Retina (tissue), 1 donor: ENCODE measurements around the gene CPEB3.
A peak's percentile ranks its signal among the peaks of the same experiment; 100 is the strongest.
"Not testable (repeated sequence)": the region's sequence is repeated elsewhere in the genome, so short reads cannot be mapped to it uniquely, and the experiment has no call there.

Experiments used
- DNase-seq: peaks from one replicate; pipeline ENCODE4 v3.0.0-alpha.2; 2016

The CPEB3 gene

DNA sequence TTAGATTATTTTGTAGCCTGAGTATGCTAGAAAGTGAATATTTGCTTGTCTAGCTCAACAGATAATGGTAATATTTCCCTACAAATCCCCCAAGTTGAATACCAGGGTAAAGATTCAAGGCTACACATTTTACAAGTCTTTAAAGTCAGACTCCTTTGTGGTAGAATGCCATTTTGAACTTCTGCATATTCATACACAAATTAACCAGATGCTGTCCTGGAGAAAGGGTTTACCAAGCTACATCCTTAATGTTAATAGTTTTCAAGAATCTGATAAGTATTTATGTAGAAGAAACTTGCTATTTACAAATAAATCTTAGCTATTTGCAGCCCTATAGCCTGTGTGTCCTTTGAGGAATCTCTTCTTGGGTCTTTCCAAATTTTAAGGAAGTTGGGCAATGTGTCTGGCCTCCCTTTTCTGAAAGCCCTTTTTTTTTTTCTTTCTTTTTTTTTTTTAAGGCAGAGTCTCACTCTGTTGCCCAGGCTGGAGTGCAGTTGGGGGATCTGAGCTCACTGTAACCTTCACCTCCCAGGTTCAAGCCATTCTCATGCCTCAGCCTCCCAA, 82.6 kb downstream of the CPEB3 start:
- DNase-seq = no peak

DNA sequence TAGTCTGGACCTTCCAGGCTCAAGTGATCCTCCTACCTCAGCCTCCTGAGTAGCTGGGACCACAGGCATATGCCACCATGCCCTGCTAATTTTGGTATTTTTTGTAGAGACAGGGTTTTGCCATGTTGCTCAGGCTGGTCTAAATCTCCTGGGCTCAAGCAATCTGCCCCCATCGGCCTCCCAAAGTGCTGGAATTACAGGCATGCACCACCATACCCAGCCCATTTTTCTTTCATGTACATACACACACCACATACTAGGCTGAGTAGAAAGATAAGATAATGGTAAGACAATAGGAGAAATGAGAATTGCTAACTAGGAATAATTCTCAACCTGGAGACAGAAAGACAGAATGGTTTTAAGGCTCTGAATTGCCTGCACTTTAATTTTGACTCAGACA, 83.8 kb downstream of the CPEB3 start:
- no peak for DNase-seq

DNA sequence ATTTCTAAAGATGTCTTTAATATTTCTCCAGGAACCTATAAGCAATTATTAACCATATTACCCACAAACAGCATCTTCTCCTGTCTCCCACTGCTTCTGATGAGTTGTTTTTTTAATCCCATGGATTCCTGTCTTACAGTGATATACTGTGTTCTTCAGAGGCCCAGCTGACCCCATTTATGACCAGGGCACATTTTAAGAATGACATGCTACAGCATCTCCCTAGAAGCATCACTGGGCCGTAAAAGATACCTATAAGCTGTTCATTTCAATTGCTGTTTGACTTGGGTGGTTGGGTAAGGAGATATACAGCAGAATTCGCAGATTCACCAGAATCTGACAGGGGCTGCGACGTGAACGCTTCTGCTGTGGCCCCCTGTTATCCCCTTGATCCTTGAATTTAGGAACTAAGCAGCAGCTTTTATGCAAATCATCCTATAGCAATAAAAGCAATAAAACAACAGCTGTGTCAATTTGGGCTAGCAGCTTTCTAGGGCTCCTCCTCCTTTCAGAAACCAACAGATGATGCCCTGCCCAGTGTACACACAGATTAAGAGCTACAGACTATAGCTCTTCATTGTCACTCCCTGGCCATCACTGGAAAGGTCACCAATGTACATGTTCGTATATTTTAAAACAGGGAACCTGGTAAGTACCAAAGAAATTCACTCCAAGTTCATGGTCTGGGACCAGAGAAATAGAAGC, 86.8 kb downstream of the CPEB3 start:
- peak; percentile 9 for DNase-seq

DNA sequence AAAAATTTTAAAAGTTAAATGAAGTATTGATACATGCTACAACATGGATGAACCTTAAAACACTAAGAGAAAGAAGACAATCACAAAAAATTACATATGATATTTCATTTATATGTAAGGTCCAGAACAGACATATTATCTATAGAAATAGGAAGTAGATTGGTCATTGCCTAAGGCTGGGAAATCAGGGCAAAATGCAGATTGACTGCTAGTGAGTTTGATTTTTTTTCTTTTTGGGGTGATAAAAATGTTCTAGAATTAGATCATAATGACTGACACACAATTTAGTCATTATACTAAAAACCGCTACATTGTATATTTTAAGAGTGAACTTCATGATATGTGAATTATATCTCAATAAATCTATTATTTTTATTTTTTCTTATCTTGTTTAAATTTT, 88.3 kb downstream of the CPEB3 start:
- no peak for DNase-seq

- no peak for DNase-seq
These were observed 90.3 kb downstream of the CPEB3 start for GRCh38 chr10:92200564-92200963.

DNA sequence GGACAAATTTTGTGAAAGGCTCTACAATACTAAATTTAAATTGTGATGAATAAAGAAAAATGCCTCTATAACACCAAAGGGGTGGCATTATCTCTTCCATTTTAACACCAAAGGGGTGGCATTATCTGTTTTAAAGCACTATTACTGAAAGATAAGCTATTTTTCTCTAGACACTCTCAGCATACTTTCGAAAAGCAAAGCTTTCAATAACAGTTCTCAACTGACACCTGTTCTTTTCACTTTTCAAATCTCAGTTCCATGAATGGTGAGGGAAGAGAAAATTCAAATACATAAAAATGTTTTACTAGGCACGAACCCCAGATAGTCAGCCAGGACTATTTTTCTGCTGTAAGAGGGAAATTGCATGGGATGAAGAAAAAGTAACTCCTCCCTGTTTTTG, 103.8 kb downstream of the CPEB3 start:
- DNase-seq = no peak

DNA sequence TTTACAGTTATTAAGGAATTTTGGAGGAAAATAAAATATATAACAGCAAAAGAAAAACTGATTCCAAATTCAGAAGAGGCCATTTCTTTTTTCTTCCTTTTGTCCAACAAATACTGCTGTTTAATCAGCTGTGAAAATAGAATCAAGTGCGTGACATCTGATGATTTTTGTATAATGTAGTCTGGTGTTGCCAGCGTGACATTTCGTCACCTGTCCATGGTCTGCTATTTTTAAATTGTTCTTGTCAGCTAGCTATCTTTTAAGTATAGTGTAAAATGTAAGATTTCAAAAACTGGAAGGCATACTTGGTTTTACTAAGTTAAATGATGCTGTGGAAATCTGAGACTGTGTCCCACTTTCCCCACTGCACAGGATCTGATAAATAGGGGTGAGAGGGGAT, 105.9 kb downstream of the CPEB3 start:
- DNase-seq = no peak

DNA sequence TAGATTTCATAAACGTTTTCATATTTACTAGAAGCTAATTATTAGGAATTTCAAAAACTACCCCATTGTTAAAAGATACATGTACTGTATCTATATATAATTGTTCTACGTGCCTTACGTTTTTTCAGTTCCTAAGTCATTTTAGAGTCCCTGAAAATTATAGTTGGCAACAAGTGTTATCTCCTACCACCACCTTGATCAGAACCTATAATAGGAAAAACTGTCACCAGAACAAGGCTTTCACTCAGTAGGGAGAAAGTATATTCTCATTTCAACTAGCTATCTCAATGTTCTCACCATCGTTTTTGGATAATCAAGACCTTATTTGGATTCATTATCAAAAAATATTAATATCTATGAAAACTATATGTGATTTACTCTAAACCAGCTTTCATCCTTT, 107.7 kb downstream of the CPEB3 start:
- no peak for DNase-seq

DNA sequence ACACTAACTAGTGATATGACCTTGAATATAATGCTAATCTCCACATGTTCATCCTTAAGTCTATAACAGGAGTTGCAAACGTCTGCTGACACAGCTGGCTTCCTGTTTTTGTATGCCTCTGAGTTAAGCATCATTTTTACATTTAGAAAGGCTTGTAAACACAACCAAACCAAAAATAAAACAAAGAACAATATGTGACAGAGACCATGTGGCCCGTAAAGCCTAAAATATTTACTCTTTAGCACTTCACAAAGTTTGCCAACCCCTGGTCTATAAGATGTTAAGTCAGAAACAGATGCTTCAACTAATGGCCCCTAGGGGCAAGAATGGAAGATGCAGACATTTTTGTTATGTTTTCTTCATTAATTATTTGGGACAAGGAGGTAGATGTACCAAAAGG, 109.3 kb downstream of the CPEB3 start:
- DNase-seq = no peak

DNA sequence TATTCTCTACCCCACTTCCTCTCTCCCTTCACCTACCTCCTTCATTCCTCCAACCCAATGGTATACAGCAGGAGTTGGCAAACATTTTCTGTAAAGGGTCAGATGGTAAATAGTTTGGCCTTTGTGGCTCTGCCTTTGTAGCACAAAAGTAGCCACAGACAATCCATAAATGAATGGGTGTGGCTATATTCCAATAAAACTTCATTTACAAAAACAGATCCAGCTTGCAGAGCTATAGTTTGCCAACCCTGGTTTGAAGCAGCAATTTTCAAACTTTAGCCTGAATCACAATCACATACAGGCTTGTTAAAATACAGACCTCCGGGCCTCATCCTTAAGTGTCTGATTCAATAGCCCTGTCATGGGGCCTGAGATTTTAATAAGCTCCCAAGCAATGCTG, 110.5 kb downstream of the CPEB3 start:
- DNase-seq = no peak

DNA sequence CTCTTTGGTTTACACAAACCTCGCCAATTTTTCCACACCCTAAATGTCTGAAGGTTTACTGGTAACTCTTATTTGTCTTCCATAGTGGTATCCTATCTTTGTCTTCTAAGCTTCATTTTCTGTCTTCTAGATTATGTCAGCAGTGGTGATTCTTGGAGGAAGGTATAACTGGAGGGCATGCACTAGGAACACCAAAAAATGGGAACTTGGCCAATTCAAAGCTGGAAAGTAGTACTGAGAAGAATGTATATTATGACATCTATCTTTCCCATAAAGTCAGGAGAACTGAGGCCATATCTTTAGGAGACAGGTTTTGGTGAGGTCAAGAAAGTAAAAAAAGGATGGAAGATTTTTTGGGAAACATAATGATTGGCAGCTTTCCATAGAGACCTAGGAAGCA, 113.3 kb downstream of the CPEB3 start:
- no peak for DNase-seq

GRCh38 chr10:92175164-92175563, 115.7 kb downstream of the CPEB3 start:
- no peak for DNase-seq

DNA sequence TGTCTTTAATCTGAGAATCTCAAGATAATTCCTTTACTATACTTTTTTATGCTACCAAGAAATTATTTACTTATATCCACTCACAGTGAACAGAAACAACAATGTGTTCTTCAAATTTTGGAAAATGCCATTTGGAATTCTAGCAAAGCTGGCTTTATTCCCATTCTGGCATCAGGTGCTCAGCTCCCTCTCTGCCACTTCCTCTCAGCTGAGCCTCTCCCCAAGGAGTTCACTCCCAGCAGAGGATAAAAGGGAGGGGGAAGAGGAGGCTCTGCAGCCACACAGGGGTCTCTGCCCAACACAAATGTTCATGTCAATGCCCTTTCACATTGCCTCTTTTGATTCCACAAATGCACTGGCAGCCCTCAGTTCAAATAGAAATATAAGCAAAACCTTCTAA, 116.9 kb downstream of the CPEB3 start:
- no peak for DNase-seq

- no peak for DNase-seq
These were observed 126.7 kb downstream of the CPEB3 start for GRCh38 chr10:92164036-92164696.

DNA sequence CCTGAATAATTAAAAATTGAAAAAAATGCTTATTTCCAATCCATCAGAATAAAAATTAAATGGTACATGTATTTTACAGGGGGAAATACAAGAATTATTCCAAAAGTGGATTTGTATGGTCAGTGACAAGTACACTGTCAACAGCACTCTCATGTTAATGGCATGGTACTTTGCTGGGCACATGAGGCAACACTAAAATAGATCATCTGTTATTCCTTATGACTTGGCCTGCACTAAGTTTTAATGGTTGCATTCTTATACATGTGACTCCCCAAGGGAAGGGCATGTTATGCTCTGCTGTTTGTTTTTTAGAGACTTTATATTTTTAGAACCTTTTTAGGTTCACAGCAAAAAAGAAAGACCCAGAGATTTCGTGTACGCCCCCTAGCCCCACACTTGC, 128.3 kb downstream of the CPEB3 start:
- DNase-seq = no peak

GRCh38 chr10:92156874-92157773, 133.8 kb downstream of the CPEB3 start:
- DNase-seq = no peak

GRCh38 chr10:92150823-92151222, 140.1 kb downstream of the CPEB3 start:
- no peak for DNase-seq

GRCh38 chr10:92149261-92149660, 141.6 kb downstream of the CPEB3 start:
- DNase-seq = no peak

- no peak for DNase-seq
These were observed 144.1 kb downstream of the CPEB3 start for GRCh38 chr10:92146781-92147180.

DNA sequence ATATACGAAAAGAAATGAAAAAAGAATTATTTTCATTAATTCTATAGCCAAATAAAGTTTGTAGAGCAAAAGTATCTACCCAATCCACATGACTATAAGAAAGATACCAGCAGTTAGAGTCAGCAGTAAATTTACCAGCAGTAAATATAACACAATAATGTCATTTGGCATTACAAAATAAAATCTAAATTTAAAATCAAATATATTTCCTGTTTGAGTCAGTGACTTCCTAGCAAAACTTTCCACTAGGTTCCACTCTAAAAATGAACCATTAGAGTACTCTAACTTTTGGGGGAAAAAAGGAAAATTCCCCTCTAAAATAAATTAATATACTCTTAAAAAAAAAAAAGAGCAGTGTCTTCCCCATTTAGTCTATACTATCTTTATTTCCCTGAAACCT, 144.8 kb downstream of the CPEB3 start:
- DNase-seq = no peak

DNA sequence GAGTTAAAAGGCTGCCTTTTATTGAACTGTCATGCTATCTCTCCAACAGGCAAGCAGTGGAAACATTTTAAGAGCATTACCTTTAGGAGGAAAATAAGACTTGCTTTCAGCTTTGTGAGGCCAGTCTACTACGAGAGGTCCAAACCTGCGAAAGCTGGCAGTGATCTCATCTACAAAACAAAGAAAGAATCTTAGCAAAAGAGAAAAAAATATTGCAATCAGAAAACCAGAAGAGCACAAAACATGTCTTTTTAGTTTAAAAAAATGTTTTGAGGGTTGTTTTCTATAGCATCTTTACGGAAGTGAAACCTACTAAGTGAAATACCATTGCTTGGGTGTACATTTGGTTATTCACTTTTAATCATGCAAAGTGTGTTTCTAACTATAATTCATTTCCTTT, 147.9 kb downstream of the CPEB3 start:
- DNase-seq = no peak

- no peak for DNase-seq
These were observed 148.4 kb downstream of the CPEB3 start for GRCh38 chr10:92142512-92142911.

DNA sequence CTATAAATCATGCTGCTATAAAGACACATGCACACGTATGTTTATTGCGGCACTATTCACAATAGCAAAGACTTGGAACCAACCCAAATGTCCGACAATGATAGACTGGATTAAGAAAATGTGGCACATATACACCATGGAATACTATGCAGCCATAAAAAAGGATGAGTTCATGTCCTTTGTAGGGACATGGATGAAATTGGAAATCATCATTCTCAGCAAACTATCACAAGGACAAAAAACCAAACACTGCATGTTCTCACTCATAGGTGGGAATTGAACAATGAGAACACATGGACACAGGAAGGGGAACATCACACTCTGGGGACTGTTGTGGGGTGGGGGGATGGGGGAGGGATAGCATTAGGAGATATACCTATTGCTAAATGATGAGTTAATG, 149.7 kb downstream of the CPEB3 start:
- DNase-seq = not testable (repeated sequence)

DNA sequence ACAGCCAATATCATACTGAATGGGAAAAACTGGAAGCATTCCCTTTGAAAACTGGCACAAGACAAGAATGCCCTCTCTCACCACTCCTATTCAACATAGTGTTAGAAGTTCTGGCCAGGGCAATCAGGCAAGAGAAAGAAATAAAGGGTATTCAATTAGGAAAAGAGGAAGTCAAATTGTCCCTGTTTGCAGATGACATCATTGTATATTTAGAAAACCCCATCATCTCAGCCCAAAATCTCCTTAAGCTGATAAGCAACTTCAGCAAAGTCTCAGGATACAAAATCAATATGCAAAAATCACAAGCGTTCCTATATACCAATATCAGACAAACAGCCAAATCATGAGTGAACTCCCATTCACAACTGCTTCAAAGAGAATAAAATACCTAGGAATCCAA, 156.8 kb downstream of the CPEB3 start:
- not testable (repeated sequence) for DNase-seq
